ENCODE results near the gene RHBG. TPM values are rescaled to one million over a fixed set of nuclear protein-coding genes. Genes with fewer than 3 reads are reported as not detected.

Gene RHBG
- total RNA-seq, 1 donor from 2014 or later = not detected

GRCh38 chr1:156371553-156372264 lies 2.7 kb downstream of the RHBG start:
- no peak for ATAC-seq (ENCODE audit: low read depth)
- Mint-ChIP-seq H3K27ac (no peak overlapping the region), H3K27me3 (peaks cover 31% of the 10 kb centered on the region), H3K4me1 (peaks cover 4% of the 10 kb centered on the region), H3K36me3 (ENCODE audit: low read depth) (no peaks in the 10 kb centered on the region), H3K9me3 (no peaks in the 10 kb centered on the region), H3K4me3 (no peak overlapping the region)
- POLR2A ChIA-PET = interaction anchor here (0.5 kb wide), 1 partner anchor 519 kb away, joined by 3 read pairs; no protein-coding TSS in a partner anchor
- no peak for TF ChIP-seq CTCF (IDR thresholded peaks at IDR 0.05)
- intact Hi-C loops (cut with micrococcal nuclease) = no loop called here
- no peak for DNase-seq
- CTCF ChIA-PET = interaction anchor here (1.1 to 1.8 kb wide), 3 partner anchors 13 to 74 kb away, joined by 3 to 7 read pairs (median 5); no protein-coding TSS in a partner anchor

- ChIA-PET POLR2A (no interaction called here), CTCF (interaction anchor here (1.4 kb wide), 1 partner anchor 14 kb away, joined by 4 read pairs; no protein-coding TSS in a partner anchor)
- no peaks in the 10 kb centered on the region for H3K9me3 Mint-ChIP-seq
- no peak for TF ChIP-seq CTCF (IDR thresholded peaks at IDR 0.05)
- ATAC-seq (ENCODE audit: low read depth) = no peak
- peaks cover 31% of the 10 kb centered on the region for H3K27me3 Mint-ChIP-seq
- H3K4me3 Mint-ChIP-seq = no peak overlapping the region
- peaks cover 4% of the 10 kb centered on the region for H3K4me1 Mint-ChIP-seq
- no peaks in the 10 kb centered on the region for H3K36me3 Mint-ChIP-seq (ENCODE audit: low read depth)
- no peak for DNase-seq
- intact Hi-C loops (cut with micrococcal nuclease) = no loop called here
- no peak overlapping the region for H3K27ac Mint-ChIP-seq
These were observed 3.2 kb downstream of the RHBG start for GRCh38 chr1:156372265-156372586.

DNA sequence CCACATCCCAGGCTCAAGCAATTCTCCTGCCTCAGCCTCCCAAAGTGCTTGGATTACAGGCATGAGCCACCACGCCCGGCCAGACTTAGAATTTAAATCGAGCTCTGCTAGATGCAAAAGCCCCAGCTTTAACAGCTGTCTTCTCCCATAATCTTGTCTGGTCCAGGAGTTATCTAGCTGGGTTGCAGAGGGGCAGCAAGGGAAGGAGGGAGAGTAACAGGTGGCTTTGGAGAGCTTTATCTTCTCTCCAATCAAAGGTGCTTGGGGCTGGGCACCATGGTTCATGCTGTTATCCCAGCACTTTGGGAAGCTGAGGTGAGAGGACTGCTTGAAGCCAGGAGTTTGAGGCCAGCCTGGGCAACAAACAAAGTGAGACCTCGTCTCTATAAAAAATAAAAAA lies 3.9 kb downstream of the RHBG start:
- Mint-ChIP-seq H3K36me3 (ENCODE audit: low read depth) (no peaks in the 10 kb centered on the region), H3K4me3 (no peak overlapping the region), H3K27ac (no peak overlapping the region), H3K9me3 (no peaks in the 10 kb centered on the region), H3K4me1 (peaks cover 4% of the 10 kb centered on the region), H3K27me3 (peaks cover 28% of the 10 kb centered on the region)
- POLR2A ChIA-PET = no interaction called here
- intact Hi-C loops (cut with micrococcal nuclease) = no loop called here
- no peak for DNase-seq
- CTCF ChIA-PET = interaction anchor here (1.4 kb wide), 1 partner anchor 13 kb away, joined by 4 read pairs; no protein-coding TSS in a partner anchor
- no peak for TF ChIP-seq CTCF (IDR thresholded peaks at IDR 0.05)
- ATAC-seq (ENCODE audit: low read depth) = no peak

GRCh38 chr1:156373546-156373945 lies 4.5 kb downstream of the RHBG start:
- no peak for DNase-seq
- intact Hi-C loops (cut with micrococcal nuclease) = no loop called here
- Mint-ChIP-seq H3K36me3 (ENCODE audit: low read depth) (no peaks in the 10 kb centered on the region), H3K4me1 (peaks cover 5% of the 10 kb centered on the region), H3K4me3 (no peak overlapping the region), H3K9me3 (no peaks in the 10 kb centered on the region), H3K27ac (no peak overlapping the region), H3K27me3 (peaks cover 22% of the 10 kb centered on the region)
- no peak for TF ChIP-seq CTCF (IDR thresholded peaks at IDR 0.05)
- ChIA-PET CTCF (interaction anchor here (1.4 kb wide), 1 partner anchor 12 kb away, joined by 4 read pairs; no protein-coding TSS in a partner anchor), POLR2A (no interaction called here)
- no peak for ATAC-seq (ENCODE audit: low read depth)

- intact Hi-C loops (cut with micrococcal nuclease) = no loop called here
- Mint-ChIP-seq H3K36me3 (ENCODE audit: low read depth) (no peaks in the 10 kb centered on the region), H3K27ac (no peak overlapping the region), H3K4me3 (no peak overlapping the region), H3K9me3 (no peaks in the 10 kb centered on the region), H3K27me3 (peaks cover 12% of the 10 kb centered on the region), H3K4me1 (peaks cover 3% of the 10 kb centered on the region)
- ATAC-seq (ENCODE audit: low read depth) = no peak
- no peak for DNase-seq
- CTCF ChIA-PET = interaction anchor here (1.9 kb wide), 1 partner anchor 70 kb away, joined by 6 read pairs; no protein-coding TSS in a partner anchor
- TF ChIP-seq CTCF (IDR thresholded peaks at IDR 0.05) = no peak
- POLR2A ChIA-PET = no interaction called here
These were observed 7.1 kb downstream of the RHBG start for GRCh38 chr1:156376146-156376545.
